Measurements from ENCODE around the gene MTMR11. TPM values are rescaled to one million over a fixed set of nuclear protein-coding genes. Genes with fewer than 3 reads are reported as not detected.

Gene MTMR11
- total RNA-seq, 1 experiment from 2014 or later: 10.5 TPM

DNA sequence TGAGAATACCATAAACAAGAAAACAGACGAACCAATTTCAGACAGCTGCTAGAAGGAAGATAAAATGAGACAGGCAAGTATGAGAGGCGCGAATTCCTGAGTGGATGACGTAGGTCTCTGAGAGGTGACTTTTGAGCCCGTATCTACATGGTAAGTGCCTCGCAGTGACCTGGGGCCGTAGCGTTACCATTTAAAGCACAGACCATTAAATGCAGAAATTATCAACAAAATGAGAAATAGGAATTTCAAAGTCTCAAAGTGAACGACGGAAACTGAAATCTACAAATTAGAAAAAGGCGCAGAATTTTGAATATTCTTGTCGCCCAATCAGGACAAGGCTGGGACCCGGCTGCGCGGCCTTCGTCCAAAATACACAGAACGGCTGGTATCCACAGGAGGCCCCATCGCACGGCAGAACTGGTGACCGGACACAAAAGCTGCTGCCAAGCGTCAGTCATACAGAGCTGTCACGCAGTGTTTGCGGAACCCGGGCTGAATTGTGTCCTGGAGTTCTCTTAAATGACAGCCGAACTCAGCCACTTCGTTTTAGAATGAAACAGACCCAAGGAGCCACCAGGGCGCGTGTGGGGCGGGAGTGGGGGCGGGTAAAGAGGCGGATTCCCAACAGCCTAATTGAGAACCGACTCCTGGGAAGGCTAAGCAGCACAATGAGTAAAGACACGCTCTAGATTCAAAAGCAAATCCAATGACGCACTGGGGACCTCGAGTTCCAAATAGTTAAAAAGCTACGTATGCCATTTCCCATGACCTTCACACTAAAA, 51.1 kb downstream of the MTMR11 start:
- intact Hi-C loops (cut with micrococcal nuclease): no loop called here
- RAD21 ChIA-PET (ENCODE audit: low non-redundant PET in 1 of 2, low total read pairs in 2 of 2, uncharacterized antibody in 2 of 2, unreplicated experiment in 2 of 2): no interaction called here
- TF ChIP-seq, protein P1, sequence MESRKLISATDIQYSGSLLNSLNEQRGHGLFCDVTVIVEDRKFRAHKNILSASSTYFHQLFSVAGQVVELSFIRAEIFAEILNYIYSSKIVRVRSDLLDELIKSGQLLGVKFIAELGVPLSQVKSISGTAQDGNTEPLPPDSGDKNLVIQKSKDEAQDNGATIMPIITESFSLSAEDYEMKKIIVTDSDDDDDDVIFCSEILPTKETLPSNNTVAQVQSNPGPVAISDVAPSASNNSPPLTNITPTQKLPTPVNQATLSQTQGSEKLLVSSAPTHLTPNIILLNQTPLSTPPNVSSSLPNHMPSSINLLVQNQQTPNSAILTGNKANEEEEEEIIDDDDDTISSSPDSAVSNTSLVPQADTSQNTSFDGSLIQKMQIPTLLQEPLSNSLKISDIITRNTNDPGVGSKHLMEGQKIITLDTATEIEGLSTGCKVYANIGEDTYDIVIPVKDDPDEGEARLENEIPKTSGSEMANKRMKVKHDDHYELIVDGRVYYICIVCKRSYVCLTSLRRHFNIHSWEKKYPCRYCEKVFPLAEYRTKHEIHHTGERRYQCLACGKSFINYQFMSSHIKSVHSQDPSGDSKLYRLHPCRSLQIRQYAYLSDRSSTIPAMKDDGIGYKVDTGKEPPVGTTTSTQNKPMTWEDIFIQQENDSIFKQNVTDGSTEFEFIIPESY (IDR thresholded peaks at IDR 0.05; ENCODE audit: extremely low read depth, insufficient replicate concordance, low read length): no peak
- TF ChIP-seq CBX3 (IDR thresholded peaks at IDR 0.05; ENCODE audit: low read depth): no peak
- TF ChIP-seq ZNF274 (IDR thresholded peaks at IDR 0.05; ENCODE audit: low read depth, low read length): no peak
- TF ChIP-seq JUND (IDR thresholded peaks at IDR 0.05): peak; percentile 15
- TF ChIP-seq EZH2 (IDR thresholded peaks at IDR 0.05): no peak
- TF ChIP-seq TCF7L2 (IDR thresholded peaks at IDR 0.05; ENCODE audit: borderline replicate concordance, extremely low read depth, insufficient read depth, insufficient read length): peak; percentile 30
- no peak for TF ChIP-seq ZFX (IDR thresholded peaks at IDR 0.05)
- TF ChIP-seq, protein P2, sequence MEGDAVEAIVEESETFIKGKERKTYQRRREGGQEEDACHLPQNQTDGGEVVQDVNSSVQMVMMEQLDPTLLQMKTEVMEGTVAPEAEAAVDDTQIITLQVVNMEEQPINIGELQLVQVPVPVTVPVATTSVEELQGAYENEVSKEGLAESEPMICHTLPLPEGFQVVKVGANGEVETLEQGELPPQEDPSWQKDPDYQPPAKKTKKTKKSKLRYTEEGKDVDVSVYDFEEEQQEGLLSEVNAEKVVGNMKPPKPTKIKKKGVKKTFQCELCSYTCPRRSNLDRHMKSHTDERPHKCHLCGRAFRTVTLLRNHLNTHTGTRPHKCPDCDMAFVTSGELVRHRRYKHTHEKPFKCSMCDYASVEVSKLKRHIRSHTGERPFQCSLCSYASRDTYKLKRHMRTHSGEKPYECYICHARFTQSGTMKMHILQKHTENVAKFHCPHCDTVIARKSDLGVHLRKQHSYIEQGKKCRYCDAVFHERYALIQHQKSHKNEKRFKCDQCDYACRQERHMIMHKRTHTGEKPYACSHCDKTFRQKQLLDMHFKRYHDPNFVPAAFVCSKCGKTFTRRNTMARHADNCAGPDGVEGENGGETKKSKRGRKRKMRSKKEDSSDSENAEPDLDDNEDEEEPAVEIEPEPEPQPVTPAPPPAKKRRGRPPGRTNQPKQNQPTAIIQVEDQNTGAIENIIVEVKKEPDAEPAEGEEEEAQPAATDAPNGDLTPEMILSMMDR (IDR thresholded peaks at IDR 0.05 in 2 of 3, conservative IDR thresholded peaks at IDR 0.05 in 1 of 3; ENCODE audit: borderline replicate concordance in 1 of 3, insufficient read depth in 1 of 3, low read depth in 2 of 3, low read length in 2 of 3): no peak
- TF ChIP-seq POLR2AphosphoS5 (IDR thresholded peaks at IDR 0.05; ENCODE audit: low read depth, low read length): peak; percentile 76
- peak; percentile 78 for TF ChIP-seq SIN3A (IDR thresholded peaks at IDR 0.05; ENCODE audit: low read depth)
- TF ChIP-seq POLR2A (IDR thresholded peaks at IDR 0.05; ENCODE audit: borderline replicate concordance, extremely low read depth, insufficient read depth, insufficient read length): peak; percentile 97
- peak; percentile 43; the same call in 1 of the 2 replicates for TF ChIP-seq SP1 (IDR thresholded peaks at IDR 0.05; ENCODE audit: low read depth)
- TF ChIP-seq YY1 (IDR thresholded peaks at IDR 0.05; ENCODE audit: extremely low read depth, insufficient replicate concordance, low read depth, low read length): no peak
- peak; percentile 22; the same call in 1 of the 2 replicates for TF ChIP-seq CEBPB (IDR thresholded peaks at IDR 0.05; ENCODE audit: low read depth)
- TF ChIP-seq, protein P3, sequence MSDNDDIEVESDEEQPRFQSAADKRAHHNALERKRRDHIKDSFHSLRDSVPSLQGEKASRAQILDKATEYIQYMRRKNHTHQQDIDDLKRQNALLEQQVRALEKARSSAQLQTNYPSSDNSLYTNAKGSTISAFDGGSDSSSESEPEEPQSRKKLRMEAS (IDR thresholded peaks at IDR 0.05): peak; percentile 62
- Histone ChIP-seq H3K9me2 (ENCODE audit: insufficient read depth) (no peaks in the 10 kb centered on the region), H3K4me2 (ENCODE audit: low read length) (peak overlapping the region; percentile 91), H3K4me1 (ENCODE audit: control insufficient read depth in 1 of 2, insufficient read depth in 2 of 2, low read length in 2 of 2) (peaks cover 22 to 45% of the 10 kb centered on the region in 2 experiments), H2AFZ (ENCODE audit: low read depth, low read length, poor library complexity, severe bottlenecking) (no peak overlapping the region), H3K9me3 (ENCODE audit: control insufficient read depth in 1 of 2, insufficient read depth in 1 of 2, low read depth in 1 of 2, low read length in 2 of 2) (no peaks in the 10 kb centered on the region), H3K4me3 (replicated peaks in 1 of 2; ENCODE audit: low read depth in 1 of 2, low read length in 2 of 2) (peak overlapping the region; percentile 50 to 63), H4K20me1 (ENCODE audit: insufficient read depth) (no peaks in the 10 kb centered on the region), H3K79me2 (ENCODE audit: insufficient read depth, low read length) (no peaks in the 10 kb centered on the region), H3K27ac (ENCODE audit: low read depth, low read length) (peak overlapping the region; percentile 91), H3K36me3 (ENCODE audit: control insufficient read depth in 1 of 2, insufficient read depth in 2 of 2, low read length in 2 of 2) (no peaks in the 10 kb centered on the region), H3K9ac (ENCODE audit: low read length) (peak overlapping the region; percentile 87), H3K27me3 (ENCODE audit: insufficient read depth, low read length) (no peaks in the 10 kb centered on the region)
- POLR2A ChIA-PET: interaction anchor here (0.8 to 5.5 kb wide), 11 partner anchors 8 to 301 kb away, joined by 4 to 46 read pairs (median 11); partner anchors contain the start of gene MTMR11
- ATAC-seq (peak; percentile 35), DNase-seq (ENCODE audit: low read depth, low spot score) (peak; percentile 73)
- CTCF ChIA-PET: interaction anchor here (3.3 kb wide), 1 partner anchor 283 kb away, joined by 17 read pairs; no protein-coding TSS in a partner anchor
- no TSS peak for BruUV-seq (replicated peaks)

Data from HCT116 (cell line).